GM12878 (cell line): ENCODE data around the gene IDH3A. TPM values are rescaled to one million over a fixed set of nuclear protein-coding genes. Genes with fewer than 3 reads are reported as not detected.

Experiments used
- ATAC-seq: fragments of 200-7000 bp; cut with Tn5 transposase; 3 replicates; pipeline ENCODE4 v1.9.1; 2020; ENCODE audit warnings: mild to moderate bottlenecking, moderate library complexity
- BruUV-seq: library from RNA; stranded (reverse); fragments of 400-500 nt; replicated peaks from 2 replicates; lab custom pipeline; 2021; lab: Mats Ljungman, UMichigan
- CTCF ChIA-PET: fragments of 300-600 bp; sonication (Branson Sonifier 250); formaldehyde crosslinking; extraction: SDS; loops from one replicate; lab custom pipeline; 2021; ENCODE audit warnings: inconsistent platforms; lab: Yijun Ruan, JAX
- POLR2A ChIA-PET: fragments of 350-600 bp; formaldehyde crosslinking; extraction: SDS; loops from one replicate; lab custom pipeline; 2021; ENCODE audit warnings: inconsistent platforms; lab: Charles Lee
- RAD21 ChIA-PET: fragments of 300-600 bp; sonication (Branson Sonifier 250); formaldehyde crosslinking; loops from one replicate; lab custom pipeline; 2023; ENCODE audit warnings: antibody characterized with exemption; ENCODE audit not compliant: unreplicated experiment; lab: Charles Lee
- SMC1A ChIA-PET: fragments of 300-600 bp; sonication (Branson Sonifier 250); formaldehyde crosslinking; loops from one replicate; lab custom pipeline; 2023; ENCODE audit not compliant: unreplicated experiment, uncharacterized antibody; lab: Charles Lee
- DNase-seq: peaks from one replicate; pipeline ENCODE4 v3.0.0-alpha.2; 2011; ENCODE audit warnings: low read depth, low spot score
- FAIRE-seq: peaks from 3 replicates; lab custom pipeline; 2011; peaks lifted over from hg19 to GRCh38; lab: Jason Lieb, UNC
- H2AFZ ChIP-seq: 2 replicates; pipeline ENCODE4 v1.6.0; 2011; ENCODE audit warnings: low read depth, low read length, control low read depth; ENCODE audit not compliant: control insufficient read depth
- H3K27ac ChIP-seq: 2 replicates; pipeline ENCODE4 v1.5.1; 2011; ENCODE audit warnings: control low read depth; ENCODE audit not compliant: control insufficient read depth, insufficient read depth
- H3K27me3 ChIP-seq, 2 experiments: replicated peaks in 1 of 2; 2 replicates each; pipeline versions ENCODE4 v1.6.0 to v1.6.1; 2011; ENCODE audit warnings: low read length in 1 of 2; ENCODE audit not compliant: control insufficient read depth in 2 of 2, insufficient read depth in 2 of 2
- H3K36me3 ChIP-seq, 2 experiments: 2 replicates each; pipeline ENCODE4 v1.5.1; 2011; ENCODE audit warnings: low read length in 1 of 2; ENCODE audit not compliant: control insufficient read depth in 2 of 2, insufficient read depth in 2 of 2
- H3K4me1 ChIP-seq: 2 replicates; pipeline ENCODE4 v1.6.1; 2011; ENCODE audit warnings: mild to moderate bottlenecking, low read length, moderate library complexity, mixed read lengths; ENCODE audit not compliant: control insufficient read depth, insufficient read depth
- H3K4me2 ChIP-seq: 2 replicates; pipeline ENCODE4 v1.6.0; 2011; ENCODE audit warnings: control low read depth; ENCODE audit not compliant: control insufficient read depth, insufficient read depth
- H3K4me3 ChIP-seq: fragments of 200-600 bp; sonication (generic); 2 replicates; pipeline ENCODE4 v1.5.1; 2016
- H3K79me2 ChIP-seq: 2 replicates; pipeline ENCODE4 v1.6.0; 2011; ENCODE audit warnings: low read length; ENCODE audit not compliant: control insufficient read depth, insufficient read depth
- H3K9ac ChIP-seq: 2 replicates; pipeline ENCODE4 v1.8.0; 2011; ENCODE audit warnings: low read length, control low read depth, mixed read lengths; ENCODE audit not compliant: control insufficient read depth, insufficient read depth
- H3K9me3 ChIP-seq: replicated peaks from 3 replicates; pipeline ENCODE4 v1.5.1; 2011; ENCODE audit warnings: mild to moderate bottlenecking, low read length; ENCODE audit not compliant: control insufficient read depth, insufficient read depth
- H4K20me1 ChIP-seq: 2 replicates; pipeline ENCODE4 v1.6.0; 2011; ENCODE audit not compliant: control insufficient read depth, insufficient read depth
- E2F8 ChIP-seq: fragments of 450-650 bp; IDR thresholded peaks from 2 replicates; pipeline ENCODE4 v1.6.1; 2018; ENCODE audit warnings: mild to moderate bottlenecking, low read depth, moderate library complexity; ENCODE audit not compliant: partially characterized antibody
- EED ChIP-seq: sonication (generic); IDR thresholded peaks from 2 replicates; pipeline ENCODE4 v1.6.1; 2016; ENCODE audit warnings: antibody characterized with exemption, low read depth
- ESRRA ChIP-seq: IDR thresholded peaks from 2 replicates; pipeline ENCODE4 v1.6.1; 2012; ENCODE audit warnings: mild to moderate bottlenecking, low read length, improper control_type of control experiment
- IRF3 ChIP-seq: fragments of 450-650 bp; IDR thresholded peaks from 2 replicates; pipeline ENCODE4 v1.6.1; 2014; ENCODE audit warnings: mild to moderate bottlenecking
- NR2F1 ChIP-seq: fragments of 450-650 bp; conservative IDR thresholded peaks from 2 replicates; pipeline ENCODE4 v1.6.1; 2017; ENCODE audit warnings: mild to moderate bottlenecking
- PAX5 ChIP-seq: IDR thresholded peaks from 2 replicates; pipeline ENCODE4 v1.6.1; 2011; ENCODE audit warnings: low read depth, low read length, borderline replicate concordance
- RBBP5 ChIP-seq: fragments of 200-600 bp; sonication (generic); conservative IDR thresholded peaks from 2 replicates; pipeline ENCODE4 v1.6.1; 2016
- RFX5 ChIP-seq: IDR thresholded peaks from 2 replicates; pipeline ENCODE4 v1.6.1; 2011; ENCODE audit warnings: low read depth, low read length, improper control_type of control experiment
- SUPT20H ChIP-seq: IDR thresholded peaks from 2 replicates; pipeline ENCODE4 v1.6.1; 2011; ENCODE audit warnings: low read depth, mild to moderate bottlenecking, low read length, moderate library complexity, borderline replicate concordance; ENCODE audit not compliant: control insufficient read depth
- USF1 ChIP-seq: IDR thresholded peaks from 2 replicates; pipeline ENCODE4 v1.6.1; 2011; ENCODE audit warnings: borderline replicate concordance, low read depth, mild to moderate bottlenecking, moderate library complexity, mixed read lengths, low read length; ENCODE audit not compliant: insufficient read depth; ENCODE audit errors: extremely low read length
- ZZZ3 ChIP-seq: IDR thresholded peaks from 2 replicates; pipeline ENCODE4 v1.6.1; 2011; ENCODE audit warnings: low read depth; ENCODE audit not compliant: control insufficient read depth, insufficient read length
- WGBS: methylation state at CpG from one replicate; pipeline ENCODE4 v1.1.6; 2016; ENCODE audit warnings: low lambda C conversion rate; ENCODE audit not compliant: insufficient replicate concordance, insufficient coverage; ENCODE audit errors: missing lambda C conversion rate; 5-methylcytosine and 5-hydroxymethylcytosine counted together
- in situ Hi-C: fragments of 300-500 bp; cut with MboI; formaldehyde crosslinking; loops from 9 replicates; pipeline ENCODE4 v1.14.3; 2018; ENCODE audit warnings: mixed read lengths
- intact Hi-C: fragments of 100-400 bp; cut with micrococcal nuclease; formaldehyde crosslinking; loops from one replicate; pipeline ENCODE4 v1.14.2; 2022; ENCODE audit not compliant: unreplicated experiment
- polyA plus RNA-seq, 11 experiments: library from polyadenylated mRNA; depleted of rRNA in 4 of 11; unstranded in 6 of 11; stranded (reverse) in 5 of 11; fragments of >200 nt; fragmentation: Nextera tagmentation in 4 of 11; fragmentation: Illumina TruSeq in 1 of 11; extraction: Ambion mirVana in 4 of 11; extraction: Trizol in 1 of 11; gene quantifications; 1 replicate in 1 of 11; 2 replicates in 10 of 11; pipeline versions ENCODE4 v1.2.1 to v1.2.3, GENCODE V29; 2011 to 2016; ENCODE audit warnings: inconsistent platforms in 2 of 11, missing spikeins in 2 of 11, low read depth in 1 of 11
- total RNA-seq, 4 experiments: library from RNA; depleted of rRNA in 3 of 4; stranded (reverse); fragments of >200 nt in 3 of 4; fragmentation: Illumina TruSeq in 1 of 4; extraction: Trizol in 1 of 4; gene quantifications; 2 replicates each; pipeline versions ENCODE4 v1.2.1 to v1.2.3, GENCODE V29; 2013 to 2021

IDH3A gene
- total and polyA plus RNA-seq, 10 of the 15 experiments (the other 5 are each of a cell fraction or from before 2014, with no cell fraction given), result 83.9 to 254 (median 195) TPM

- Histone ChIP-seq H2AFZ (no peak overlapping the region), H3K4me2 (no peak overlapping the region), H4K20me1 (no peaks in the 10 kb centered on the region), H3K36me3 (no peaks in the 10 kb centered on the region), H3K79me2 (no peaks in the 10 kb centered on the region), H3K9me3 (no peaks in the 10 kb centered on the region), H3K4me1 (no peaks in the 10 kb centered on the region), H3K4me3 (no peak overlapping the region), H3K9ac (no peak overlapping the region), H3K27ac (no peak overlapping the region), H3K27me3 (no peaks in the 10 kb centered on the region)
- in situ Hi-C loops (no loop called here), intact Hi-C loops (no loop called here)
- ChIA-PET POLR2A (interaction anchor here (0.8 kb wide), 1 partner anchor 28 kb away, joined by 3 read pairs; no protein-coding TSS in a partner anchor), SMC1A (interaction anchor here (0.6 to 1.3 kb wide), 6 partner anchors 14 to 90 kb away, joined by 3 to 5 read pairs (median 3); no protein-coding TSS in a partner anchor), CTCF (interaction anchor here (1.0 to 3.8 kb wide), 4 partner anchors 11 to 80 kb away, joined by 3 to 15 read pairs (median 8); partner anchors contain the start of gene CIB2), RAD21 (no interaction called here)
- no peak for DNase-seq
- WGBS, result 64% methylated on average over 12 of the region's 12 CpGs
- BruUV-seq, result no TSS peak
- FAIRE-seq, result no peak
- TF ChIP-seq ESRRA, result no peak
- no peak for TF ChIP-seq USF1
- no peak for TF ChIP-seq ZZZ3
- no peak for TF ChIP-seq PAX5
- no peak for TF ChIP-seq RBBP5
- no peak for TF ChIP-seq IRF3
- TF ChIP-seq EED, result no peak
- no peak for TF ChIP-seq E2F8
- TF ChIP-seq NR2F1, result no peak
- no peak for TF ChIP-seq RFX5
- TF ChIP-seq SUPT20H, result no peak
- ATAC-seq, result no peak
Observed at GRCh38 chr15:78211189-78211921, 62.2 kb downstream of the IDH3A start.
